Muscle of leg (tissue), 11 donors: ENCODE results near the gene MLST8. TPM values are rescaled to one million over a fixed set of nuclear protein-coding genes. Genes with fewer than 3 reads are reported as not detected.
"Not testable (repeated sequence)": the region's sequence is repeated elsewhere in the genome, so short reads cannot be mapped to it uniquely, and the experiment has no call there.

Experiments used
- DNase-seq: peaks from one replicate; pipeline ENCODE4 v3.0.0; 2013
- H3K27ac ChIP-seq: one replicate; pipeline ENCODE4 v1.5.1; 2013; ENCODE audit warnings: mild to moderate bottlenecking, low read length, control low read depth
- H3K27me3 ChIP-seq: one replicate; pipeline ENCODE4 v1.6.1; 2013; ENCODE audit warnings: low read length; ENCODE audit not compliant: control insufficient read depth, insufficient read depth
- H3K36me3 ChIP-seq: one replicate; pipeline ENCODE4 v1.6.1; 2013; ENCODE audit warnings: low read length; ENCODE audit not compliant: control insufficient read depth, insufficient read depth
- H3K4me1 ChIP-seq: one replicate; pipeline ENCODE4 v1.6.1; 2013; ENCODE audit warnings: low read length; ENCODE audit not compliant: control insufficient read depth, insufficient read depth
- H3K4me3 ChIP-seq: one replicate; pipeline ENCODE4 v1.5.1; 2013; ENCODE audit warnings: low read length, control low read depth
- H3K9me3 ChIP-seq: replicated peaks from 2 replicates; pipeline ENCODE4 v1.6.1; 2013; ENCODE audit warnings: low read depth, low read length; ENCODE audit not compliant: control insufficient read depth
- WGBS: methylation state at CpG from one replicate; pipeline ENCODE4 v1.1.5; 2013; ENCODE audit warnings: missing lambda C conversion rate; ENCODE audit not compliant: insufficient coverage; 5-methylcytosine and 5-hydroxymethylcytosine counted together
- polyA plus RNA-seq, 8 donors: library from polyadenylated mRNA; unstranded; fragments of 120-200 nt; gene quantifications; one replicate each; pipeline versions ENCODE4 v1.2.1 to v1.2.3, GENCODE V29; 2013; ENCODE audit warnings: inconsistent platforms in 1 of 8, low replicate concordance in 1 of 8; ENCODE audit not compliant: insufficient read length in 8 of 8, insufficient read depth in 1 of 8
- total RNA-seq: library from RNA; stranded (reverse); fragments of 120-200 nt; gene quantifications from one replicate; pipeline ENCODE4 v1.2.4, GENCODE V29; 2013

The MLST8 gene
- total and polyA plus RNA-seq, 9 donors, result 13.7 to 38.2 (median 33.5) TPM

DNA sequence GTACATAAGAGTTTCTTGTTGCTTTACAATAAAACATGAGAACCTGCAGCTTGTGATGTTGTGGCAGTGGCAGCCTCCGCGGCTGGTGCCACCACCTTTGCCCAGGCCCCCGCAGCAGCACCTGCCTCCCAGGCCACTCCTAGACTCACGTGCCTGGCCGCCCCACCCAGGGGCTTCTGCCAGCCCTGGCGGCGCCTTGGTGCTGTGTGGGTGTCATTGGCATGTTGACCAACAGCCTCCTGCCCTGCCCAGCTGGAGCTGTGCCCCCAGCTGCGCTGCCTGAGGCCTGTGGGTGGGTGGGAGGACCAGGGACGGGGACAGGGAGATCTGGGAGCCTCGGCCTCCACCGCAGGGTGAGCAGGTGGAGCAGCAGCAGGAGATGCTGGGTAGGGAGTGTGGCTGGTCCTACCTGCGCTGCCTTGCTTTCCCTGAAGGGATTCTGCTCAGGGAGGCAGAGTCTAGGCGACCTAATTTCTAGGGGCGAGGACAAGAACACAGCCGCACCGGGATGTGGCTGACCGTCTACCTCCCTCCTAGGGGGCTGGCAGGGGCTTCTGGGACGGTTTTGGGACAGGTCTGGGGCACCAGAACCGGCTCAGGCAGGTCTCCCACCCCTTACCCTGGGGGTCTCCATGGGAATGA is 30.6 kb downstream of the MLST8 start:
- no peak overlapping the region for H3K4me3 ChIP-seq
- peaks cover 37% of the 10 kb centered on the region for H3K27me3 ChIP-seq
- H3K36me3 ChIP-seq, result peaks cover 63% of the 10 kb centered on the region

DNA sequence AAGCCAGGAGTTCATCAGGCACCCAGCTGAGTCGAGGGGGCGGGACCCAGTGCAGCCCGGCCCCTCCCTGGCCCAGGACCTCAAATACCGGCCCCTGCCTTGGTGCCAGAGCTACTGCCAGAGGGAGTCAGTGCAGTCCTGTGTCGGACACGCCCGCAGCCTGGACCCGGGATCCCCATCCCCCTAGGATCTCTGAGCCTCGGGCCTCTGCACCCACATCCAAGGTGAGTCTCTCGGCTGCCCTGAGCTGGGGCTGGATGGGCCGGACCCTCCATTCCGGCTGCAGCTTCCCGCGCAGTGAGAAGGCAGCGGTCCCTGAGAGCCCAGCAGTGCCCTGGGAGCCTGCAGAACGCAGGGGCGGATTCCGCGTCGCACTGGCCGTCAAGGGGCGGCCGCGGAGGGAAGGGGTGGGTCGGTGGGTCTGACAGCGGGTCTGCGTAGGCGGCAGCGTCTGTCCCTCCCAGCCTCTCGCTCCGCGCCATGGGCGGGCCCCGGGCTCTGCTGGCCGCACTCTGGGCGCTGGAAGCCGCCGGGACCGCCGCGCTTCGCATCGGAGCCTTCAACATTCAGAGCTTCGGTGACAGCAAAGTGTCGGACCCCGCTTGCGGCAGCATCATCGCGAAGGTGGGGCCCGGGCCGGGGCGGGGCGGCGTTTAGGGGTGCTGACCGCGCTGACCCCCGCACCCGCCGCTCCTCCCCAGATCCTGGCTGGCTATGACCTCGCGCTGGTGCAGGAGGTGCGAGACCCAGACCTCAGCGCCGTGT is 31.3 kb downstream of the MLST8 start, which contains the start of gene DNASE1L2:
DNASE1L2 (plus strand) TSS at position 108 of the 765 bp plus-strand sequence; CDS start at position 481, 373 bp downstream.
- H3K27me3 ChIP-seq, result peaks cover 37% of the 10 kb centered on the region
- H3K9me3 ChIP-seq, result no peaks in the 10 kb centered on the region
- peak; percentile 49 for DNase-seq
- H3K4me1 ChIP-seq, result peaks cover 22% of the 10 kb centered on the region
- no peak within 1 kb of the TSS for H3K27ac ChIP-seq
- 4% methylated on average over 63 of the region's 64 CpGs for WGBS
- H3K4me3 ChIP-seq, result peak within 1 kb of the TSS; percentile 10
- H3K36me3 ChIP-seq, result peaks cover 64% of the 10 kb centered on the region

More for the DNA sequence above, 30.6 kb downstream of the MLST8 start:
- DNase-seq, result no peak
- Histone ChIP-seq H3K9me3 (no peaks in the 10 kb centered on the region), H3K4me1 (peaks cover 22% of the 10 kb centered on the region), H3K27ac (no peak overlapping the region)
- WGBS, result 82% methylated on average over 15 of the region's 19 CpGs

DNA sequence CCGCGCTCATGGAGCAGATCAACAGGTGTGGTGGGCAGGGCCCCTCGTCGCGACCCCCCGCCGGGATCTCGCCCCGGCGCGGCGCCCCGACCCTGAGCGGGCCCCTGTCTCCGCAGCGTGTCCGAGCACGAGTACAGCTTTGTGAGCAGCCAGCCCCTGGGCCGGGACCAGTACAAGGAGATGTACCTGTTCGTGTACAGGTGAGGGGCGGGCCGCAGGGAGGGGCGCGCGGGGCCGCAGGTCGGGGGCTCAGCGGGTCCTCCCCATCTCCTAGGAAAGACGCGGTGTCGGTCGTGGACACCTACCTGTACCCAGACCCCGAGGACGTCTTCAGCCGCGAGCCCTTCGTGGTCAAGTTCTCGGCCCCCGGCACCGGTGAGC is 31.8 kb downstream of the MLST8 start:
- Histone ChIP-seq H3K27ac (no peak overlapping the region), H3K9me3 (no peaks in the 10 kb centered on the region), H3K4me1 (peaks cover 22% of the 10 kb centered on the region), H3K4me3 (peak overlapping the region; percentile 10), H3K36me3 (peaks cover 59% of the 10 kb centered on the region), H3K27me3 (peaks cover 37% of the 10 kb centered on the region)
- no peak for DNase-seq
- WGBS, result 2% methylated on average over 37 of the region's 40 CpGs

- 10% methylated on average over 65 of the region's 65 CpGs for WGBS
- H3K27ac ChIP-seq, result no peak overlapping the region
- peaks cover 37% of the 10 kb centered on the region for H3K27me3 ChIP-seq
- H3K4me1 ChIP-seq, result peaks cover 22% of the 10 kb centered on the region
- no peak overlapping the region for H3K4me3 ChIP-seq
- H3K9me3 ChIP-seq, result no peaks in the 10 kb centered on the region
- DNase-seq, result no peak
- H3K36me3 ChIP-seq, result peaks cover 59% of the 10 kb centered on the region
Measured at GRCh38 chr16:2237493-2238149, 32.4 kb downstream of the MLST8 start.

DNA sequence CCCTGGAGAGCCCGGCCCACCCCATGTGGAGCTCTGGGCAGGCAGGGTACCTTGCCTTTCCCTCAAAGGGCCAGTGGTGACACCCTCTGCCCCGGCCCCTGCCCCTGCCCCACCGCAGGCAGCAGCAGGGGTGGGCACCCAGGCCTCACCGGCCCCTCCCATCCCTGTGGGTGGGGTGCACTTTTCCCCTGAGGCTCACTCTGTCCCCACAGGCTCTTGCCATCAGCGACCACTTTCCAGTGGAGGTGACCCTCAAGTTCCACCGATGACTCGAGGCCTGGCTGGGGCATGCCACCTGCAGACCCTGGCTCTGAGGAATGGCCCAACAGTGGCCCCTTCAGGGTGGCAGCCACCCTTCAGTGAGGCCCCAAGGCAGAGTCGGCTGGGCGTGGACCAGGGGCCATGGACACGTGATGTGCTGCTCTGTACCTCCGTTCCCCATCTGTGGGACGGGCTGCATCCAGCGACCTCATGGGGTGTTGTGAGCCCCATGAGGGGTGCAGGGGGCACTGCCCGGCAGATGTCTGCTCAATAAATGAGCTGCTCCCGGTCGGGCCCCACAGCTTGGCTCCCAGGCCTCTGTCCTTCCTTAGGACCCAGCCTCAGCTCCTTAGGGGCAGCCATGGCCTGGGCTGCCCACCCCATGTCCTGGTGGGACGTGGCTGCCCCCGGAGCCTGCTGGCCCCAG is 33.0 kb downstream of the MLST8 start:
- Histone ChIP-seq H3K4me1 (peaks cover 22% of the 10 kb centered on the region), H3K27me3 (peaks cover 37% of the 10 kb centered on the region), H3K9me3 (no peaks in the 10 kb centered on the region), H3K4me3 (no peak overlapping the region), H3K36me3 (peaks cover 59% of the 10 kb centered on the region), H3K27ac (no peak overlapping the region)
- DNase-seq, result no peak
- 51% methylated on average over 18 of the region's 18 CpGs for WGBS

- Histone ChIP-seq H3K27ac (no peak overlapping the region), H3K4me3 (no peak overlapping the region), H3K27me3 (peaks cover 37% of the 10 kb centered on the region), H3K4me1 (peaks cover 22% of the 10 kb centered on the region), H3K36me3 (peaks cover 59% of the 10 kb centered on the region), H3K9me3 (no peaks in the 10 kb centered on the region)
- WGBS, result 66% methylated on average over 12 of the region's 15 CpGs
- no peak for DNase-seq
Measured at GRCh38 chr16:2238838-2239675, 33.8 kb downstream of the MLST8 start.

DNA sequence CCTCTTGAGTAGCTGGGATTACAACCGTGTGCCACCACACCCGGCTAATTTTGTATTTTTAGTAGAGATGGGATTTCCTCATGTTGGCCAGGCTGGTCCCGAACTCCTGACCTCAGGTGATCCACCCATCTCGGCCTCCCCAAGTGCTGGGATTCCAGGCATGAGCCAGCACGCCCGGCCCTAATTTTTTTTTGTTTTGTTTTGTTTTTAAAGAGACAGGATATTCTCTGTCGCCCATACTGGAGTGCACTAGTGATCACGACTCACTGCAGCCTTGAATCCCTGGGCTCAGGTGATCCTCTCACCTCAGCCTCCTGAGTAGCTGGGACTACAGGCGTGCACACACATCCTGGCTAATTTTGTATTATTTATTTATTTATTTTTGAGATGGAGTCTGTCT is 35.1 kb downstream of the MLST8 start:
- DNase-seq, H3K9me3 ChIP-seq, H3K27ac ChIP-seq, H3K4me3 ChIP-seq: not testable (repeated sequence)
- Histone ChIP-seq H3K27me3 (peaks cover 34% of the 10 kb centered on the region), H3K36me3 (peaks cover 60% of the 10 kb centered on the region), H3K4me1 (peaks cover 22% of the 10 kb centered on the region)
- WGBS, result no CpG with 5 or more reads among the region's 9 CpGs

- peaks cover 12% of the 10 kb centered on the region for H3K27me3 ChIP-seq
- no peak for DNase-seq
- WGBS, result 77% methylated on average over 11 of the region's 11 CpGs
- no peak overlapping the region for H3K4me3 ChIP-seq
- peaks cover 73% of the 10 kb centered on the region for H3K36me3 ChIP-seq
- no peak overlapping the region for H3K27ac ChIP-seq
- H3K9me3 ChIP-seq, result no peaks in the 10 kb centered on the region
- peaks cover 4% of the 10 kb centered on the region for H3K4me1 ChIP-seq
Measured at GRCh38 chr16:2242598-2242997, 37.3 kb downstream of the MLST8 start.

GRCh38 chr16:2243031-2243528 is 37.8 kb downstream of the MLST8 start:
- WGBS, result 96% methylated on average over 19 of the region's 19 CpGs
- DNase-seq, result no peak
- peaks cover 7% of the 10 kb centered on the region for H3K27me3 ChIP-seq

More at GRCh38 chr16:2243031-2243528, 37.8 kb downstream of the MLST8 start:
- no peak overlapping the region for H3K27ac ChIP-seq
- H3K4me3 ChIP-seq, result no peak overlapping the region
- H3K4me1 ChIP-seq, result no peaks in the 10 kb centered on the region
- H3K36me3 ChIP-seq, result peaks cover 75% of the 10 kb centered on the region
- no peaks in the 10 kb centered on the region for H3K9me3 ChIP-seq
